ENCODE data around the gene ITPA.

- TF ChIP-seq EP300 (IDR thresholded peaks at IDR 0.05; ENCODE audit: borderline replicate concordance in 1 of 2, low read depth in 2 of 2, low read length in 2 of 2) = no peak
- no peak for TF ChIP-seq KDM1A (IDR thresholded peaks at IDR 0.05; ENCODE audit: borderline replicate concordance, low read length)
- no peak for TF ChIP-seq SIN3A (conservative IDR thresholded peaks at IDR 0.05 in 1 of 2, IDR thresholded peaks at IDR 0.05 in 1 of 2; ENCODE audit: low read depth in 1 of 2, low read length in 2 of 2)
- no peak for TF ChIP-seq POLR2A (IDR thresholded peaks at IDR 0.05; ENCODE audit: control extremely low read depth in 1 of 2, low read depth in 2 of 2, low read length in 2 of 2)
- no peak for TF ChIP-seq CBX8 (IDR thresholded peaks at IDR 0.05; ENCODE audit: borderline replicate concordance, low read depth, low read length)
- TF ChIP-seq KDM5A (IDR thresholded peaks at IDR 0.05; ENCODE audit: low read length) = no peak
- TF ChIP-seq TCF12 (IDR thresholded peaks at IDR 0.05; ENCODE audit: low read depth, low read length) = no peak
- TF ChIP-seq TAF7 (optimal IDR thresholded peaks at IDR 0.05; ENCODE audit: borderline replicate concordance, low read depth, low read length) = no peak
- no peak for TF ChIP-seq SP4 (IDR thresholded peaks at IDR 0.05; ENCODE audit: low read length)
- no peak for TF ChIP-seq CTCF (IDR thresholded peaks at IDR 0.05; ENCODE audit: control extremely low read depth in 1 of 3, insufficient read depth in 1 of 3, low read depth in 1 of 3, low read length in 3 of 3)
- no peak for TF ChIP-seq GTF2F1 (IDR thresholded peaks at IDR 0.05; ENCODE audit: borderline replicate concordance, low read depth, low read length)
- no peak for TF ChIP-seq POLR2AphosphoS5 (IDR thresholded peaks at IDR 0.05; ENCODE audit: low read depth, low read length)
These were observed 16.9 kb upstream of the ITPA start for GRCh38 chr20:3192226-3193015.
